NCI-H1105 treated with DMSO at 0.1 percent for 48 hours (cell line): Measurements from ENCODE around the gene DYSF.
"Not testable (repeated sequence)": the region's sequence is repeated elsewhere in the genome, so short reads cannot be mapped to it uniquely, and the experiment has no call there.

Experiments
- DNase-seq: peaks from one replicate; lab custom pipeline; 2025; lab: John Stamatoyannopoulos, UW

The DYSF gene

DNA sequence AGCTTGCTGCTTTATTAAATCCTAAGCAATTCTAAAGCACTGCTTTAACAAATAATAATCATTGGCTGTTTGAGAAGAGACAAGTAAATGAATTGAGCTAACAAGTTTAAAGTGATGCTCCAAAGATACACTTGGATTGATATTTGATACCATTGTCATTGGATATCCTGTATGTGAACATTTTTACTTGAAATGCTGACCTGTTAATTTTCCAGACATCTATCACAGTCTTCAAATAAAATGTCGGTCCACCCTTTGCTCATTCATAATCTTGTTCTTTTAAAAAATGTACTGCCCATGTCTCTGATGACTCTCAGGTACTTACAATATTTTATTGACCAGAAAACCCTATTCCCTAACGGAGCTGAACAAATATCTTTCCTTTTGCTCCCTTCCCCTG, 202.1 kb downstream of the DYSF start:
- DNase-seq, result no peak

DNA sequence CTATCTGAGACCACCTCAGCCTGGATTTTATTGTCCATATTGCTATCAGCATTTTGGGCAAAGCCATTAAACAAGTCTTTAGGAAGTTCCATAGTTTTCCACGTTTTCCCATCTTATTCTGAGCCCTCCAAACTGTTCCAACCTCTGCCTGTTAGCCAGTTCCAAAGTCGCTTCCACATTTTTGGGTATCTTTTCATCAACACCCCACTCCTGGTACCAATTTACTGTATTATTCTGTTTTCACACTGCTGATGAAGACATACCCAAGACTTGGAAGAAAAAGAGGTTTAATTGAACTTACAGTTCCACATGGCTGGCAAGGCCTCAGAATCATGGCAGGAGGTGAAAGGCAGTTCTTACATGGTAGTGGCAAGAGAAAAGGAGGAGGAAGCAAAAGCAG, 204.9 kb downstream of the DYSF start:
- not testable (repeated sequence) for DNase-seq

DNA sequence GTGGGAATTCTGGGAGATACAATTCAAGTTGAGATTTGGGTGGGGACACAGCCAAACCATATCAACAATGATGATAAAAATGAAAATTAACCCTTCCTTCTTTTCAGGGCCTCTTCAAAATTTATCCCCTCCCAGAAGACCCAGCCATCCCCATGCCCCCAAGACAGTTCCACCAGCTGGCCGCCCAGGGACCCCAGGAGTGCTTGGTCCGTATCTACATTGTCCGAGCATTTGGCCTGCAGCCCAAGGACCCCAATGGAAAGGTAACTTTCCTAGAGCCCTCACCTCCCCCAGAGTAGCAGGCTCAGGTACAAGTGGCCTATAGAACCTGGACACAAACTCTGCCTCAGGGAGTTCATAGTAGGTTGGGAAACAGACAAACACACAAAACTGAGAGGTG, 205.4 kb downstream of the DYSF start:
- no peak for DNase-seq

DNA sequence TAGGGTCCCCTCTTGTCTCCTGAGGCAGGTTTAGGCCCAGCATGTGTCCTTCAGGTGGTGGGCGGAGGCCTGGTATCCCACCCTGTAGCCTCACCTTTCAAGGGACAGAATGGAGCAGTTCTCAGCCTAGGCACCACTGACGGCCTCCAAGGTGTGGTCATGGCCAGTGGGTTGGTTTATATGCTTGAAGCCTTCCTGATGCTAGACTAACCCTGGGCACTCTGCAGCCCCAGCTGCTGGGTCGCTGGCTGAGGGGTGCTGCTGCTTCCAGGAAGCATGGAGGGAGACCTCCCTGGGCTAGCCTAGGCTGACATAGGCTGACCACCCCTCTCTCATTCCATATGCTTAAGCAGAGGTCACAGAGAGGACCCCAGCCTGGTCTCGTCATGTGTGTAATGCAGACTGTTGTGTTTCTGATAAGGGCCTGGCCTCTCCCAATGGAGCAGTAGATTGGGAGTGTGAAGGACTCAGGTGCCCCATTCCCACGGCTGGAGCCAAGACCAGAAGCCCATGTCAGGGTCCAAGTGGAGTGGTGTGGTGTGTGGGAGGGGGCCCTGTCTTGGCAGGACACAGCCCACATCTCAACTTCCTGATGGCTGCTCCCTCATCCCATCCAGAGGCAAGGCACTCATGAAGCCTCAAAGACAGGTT, 206.6 kb downstream of the DYSF start:
- DNase-seq, result no peak

DNA sequence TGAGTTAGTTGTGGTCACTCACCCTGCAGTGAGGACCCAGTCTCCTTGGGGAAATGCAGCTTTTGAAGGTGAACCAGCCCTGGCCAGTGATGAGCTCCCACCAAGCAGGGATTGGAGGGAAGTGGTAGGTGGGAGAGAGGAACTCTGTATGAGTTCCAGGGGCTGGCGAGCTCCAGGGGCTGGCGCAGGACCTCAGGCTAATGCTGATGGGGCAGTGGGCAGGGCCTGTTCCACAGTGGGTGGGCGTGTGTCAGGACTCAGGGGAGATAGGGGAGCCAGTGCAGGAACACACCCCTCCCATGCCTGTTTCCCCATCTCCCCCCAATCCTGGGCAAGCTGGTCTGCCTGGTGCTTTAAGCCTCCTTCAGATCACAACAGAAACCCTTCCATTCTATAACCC, 208.4 kb downstream of the DYSF start:
- no peak for DNase-seq

DNA sequence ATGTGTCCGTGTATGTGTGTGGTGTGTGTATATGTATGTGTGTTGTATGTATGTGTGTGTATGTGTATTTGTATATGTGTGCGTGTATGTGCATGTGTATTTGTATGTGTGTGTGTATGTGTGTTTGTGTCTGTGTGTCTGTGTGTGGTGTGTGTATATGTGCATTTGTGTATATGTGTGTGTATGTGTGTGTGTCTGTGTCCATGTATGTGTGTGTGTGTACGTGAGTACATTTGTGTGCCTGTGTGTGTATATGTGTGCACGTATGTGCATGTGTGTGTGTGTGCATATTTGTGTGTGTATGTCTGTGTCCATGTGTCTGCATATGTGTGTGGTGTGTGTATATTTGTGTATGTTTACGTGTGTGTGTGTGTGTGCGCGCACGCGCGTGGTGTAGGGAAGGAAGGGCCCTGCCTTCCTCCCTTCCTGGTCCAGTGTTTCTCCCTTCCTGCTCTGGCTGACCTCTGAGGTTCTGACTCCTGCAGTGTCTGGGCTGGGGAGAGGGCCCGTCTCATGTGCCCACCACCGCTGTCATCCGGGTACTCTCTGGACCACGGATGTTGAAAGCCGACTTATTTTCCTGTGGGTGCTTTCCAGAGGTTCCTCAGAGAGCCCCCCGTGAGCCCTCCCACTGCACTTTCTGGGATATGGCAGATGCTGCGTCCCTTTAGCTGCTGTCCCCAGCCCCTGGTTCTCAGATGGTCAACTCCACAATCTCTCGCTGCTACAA, 209.5 kb downstream of the DYSF start:
- no peak for DNase-seq

DNA sequence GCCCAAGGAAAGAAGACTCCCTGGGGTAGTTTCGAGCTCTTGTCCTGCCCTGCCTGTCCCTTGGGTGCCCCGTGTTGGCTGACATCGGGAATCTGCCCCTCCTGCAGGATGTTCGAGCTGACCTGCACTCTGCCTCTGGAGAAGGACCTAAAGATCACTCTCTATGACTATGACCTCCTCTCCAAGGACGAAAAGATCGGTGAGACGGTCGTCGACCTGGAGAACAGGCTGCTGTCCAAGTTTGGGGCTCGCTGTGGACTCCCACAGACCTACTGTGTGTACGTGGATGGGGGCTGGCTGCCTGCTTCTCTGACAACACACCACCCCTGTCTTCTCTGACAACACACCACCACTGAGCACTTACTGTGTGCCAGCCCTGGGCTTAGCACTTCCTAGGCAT, 210.8 kb downstream of the DYSF start:
- DNase-seq, result no peak

DNA sequence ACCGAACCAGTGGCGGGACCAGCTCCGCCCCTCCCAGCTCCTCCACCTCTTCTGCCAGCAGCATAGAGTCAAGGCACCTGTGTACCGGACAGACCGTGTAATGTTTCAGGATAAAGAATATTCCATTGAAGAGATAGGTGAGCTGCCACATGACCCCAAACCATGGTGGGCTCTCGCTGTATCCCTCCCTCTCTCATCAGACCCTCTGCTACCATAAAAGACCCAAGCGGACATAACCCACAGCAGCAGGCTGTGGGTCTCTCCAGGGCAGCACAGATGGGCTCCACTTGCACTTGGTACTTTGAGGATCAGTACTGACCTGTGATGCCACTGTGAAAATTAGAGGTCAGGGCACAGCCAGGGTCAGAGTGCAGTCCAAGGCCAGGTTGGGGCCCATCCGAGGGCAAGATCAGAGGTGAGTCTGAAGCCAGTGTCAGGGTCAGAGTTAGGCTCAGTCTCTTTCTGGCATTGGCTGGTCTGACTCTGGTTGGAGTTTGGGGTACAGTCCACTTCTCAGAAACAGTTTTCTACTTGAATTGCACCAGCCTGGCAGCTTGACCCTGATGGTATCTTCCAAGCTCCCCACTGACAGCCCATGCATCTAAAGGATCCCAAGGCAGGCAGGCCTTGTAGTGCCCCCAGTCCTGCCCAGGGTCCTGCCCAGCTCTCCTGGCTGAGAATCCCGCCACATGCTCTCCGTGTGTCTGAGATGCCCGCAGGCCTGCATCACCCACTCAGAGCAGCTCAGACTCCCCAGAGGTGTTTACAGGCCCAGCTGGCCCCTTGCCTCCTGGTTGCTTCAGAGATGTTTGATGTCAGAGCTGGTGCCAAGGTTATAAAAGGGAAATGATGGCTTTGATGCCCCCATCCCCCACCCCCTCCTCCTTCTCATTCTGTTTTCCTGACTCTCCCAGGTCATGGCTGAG, 212.1 kb downstream of the DYSF start:
- no peak for DNase-seq

DNA sequence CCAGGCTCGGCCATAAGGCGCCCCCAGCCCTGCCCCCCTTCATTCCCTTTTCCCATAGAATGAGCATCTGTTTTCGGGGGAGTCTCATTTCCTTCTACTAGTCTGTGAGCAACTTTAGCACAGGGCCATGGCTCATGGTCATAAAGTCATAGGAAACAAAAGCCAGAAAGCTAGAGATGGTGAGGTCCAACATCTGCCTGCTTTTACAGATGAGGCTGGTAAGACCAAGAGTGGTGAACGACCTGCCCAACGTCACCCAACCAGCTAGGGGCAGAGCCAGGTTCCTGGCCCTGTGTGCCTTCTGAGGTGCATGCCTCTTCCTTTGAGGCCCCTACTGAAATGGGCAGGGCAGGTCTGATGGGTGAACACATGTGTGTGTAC, 212.7 kb downstream of the DYSF start:
- no peak for DNase-seq

DNA sequence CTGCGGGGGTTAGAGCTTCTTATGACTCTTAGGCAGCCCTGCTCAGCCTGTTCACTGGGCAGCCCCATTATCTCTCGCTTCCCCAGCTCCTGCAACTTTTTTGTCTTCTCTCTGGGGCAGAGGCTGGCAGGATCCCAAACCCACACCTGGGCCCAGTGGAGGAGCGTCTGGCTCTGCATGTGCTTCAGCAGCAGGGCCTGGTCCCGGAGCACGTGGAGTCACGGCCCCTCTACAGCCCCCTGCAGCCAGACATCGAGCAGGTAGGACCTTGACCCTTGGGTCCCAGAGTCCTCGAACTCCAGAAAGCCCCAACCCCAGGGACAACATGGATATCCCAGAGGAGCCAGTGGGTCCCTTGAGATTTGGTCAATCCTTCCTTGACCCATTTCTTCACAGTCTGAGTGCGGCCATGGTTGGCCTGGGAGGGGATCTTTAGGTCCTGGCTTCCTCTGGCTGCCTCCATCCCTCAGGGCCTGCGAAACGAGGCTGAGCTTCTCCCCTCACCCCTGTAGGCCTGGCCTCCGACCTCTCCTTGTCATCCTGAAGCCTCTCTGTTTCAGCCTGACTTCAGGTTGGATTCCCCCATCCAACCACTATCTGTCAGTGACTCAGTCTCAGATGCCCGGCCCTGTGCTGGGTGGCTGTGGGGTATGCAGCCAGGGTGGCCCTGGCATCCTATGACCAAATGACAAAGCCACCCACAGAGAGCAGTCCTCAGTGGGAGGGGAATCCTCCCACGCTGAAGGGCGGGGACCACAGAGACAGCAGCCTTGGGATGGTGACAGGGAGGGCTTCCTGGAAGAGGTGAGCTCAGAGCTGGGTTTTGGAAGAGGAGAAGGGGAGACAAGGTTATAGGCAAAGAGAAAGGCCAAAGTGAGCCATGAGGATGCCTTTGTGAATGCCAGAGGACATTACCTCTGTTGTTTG, 214.2 kb downstream of the DYSF start:
- DNase-seq, result no peak

DNA sequence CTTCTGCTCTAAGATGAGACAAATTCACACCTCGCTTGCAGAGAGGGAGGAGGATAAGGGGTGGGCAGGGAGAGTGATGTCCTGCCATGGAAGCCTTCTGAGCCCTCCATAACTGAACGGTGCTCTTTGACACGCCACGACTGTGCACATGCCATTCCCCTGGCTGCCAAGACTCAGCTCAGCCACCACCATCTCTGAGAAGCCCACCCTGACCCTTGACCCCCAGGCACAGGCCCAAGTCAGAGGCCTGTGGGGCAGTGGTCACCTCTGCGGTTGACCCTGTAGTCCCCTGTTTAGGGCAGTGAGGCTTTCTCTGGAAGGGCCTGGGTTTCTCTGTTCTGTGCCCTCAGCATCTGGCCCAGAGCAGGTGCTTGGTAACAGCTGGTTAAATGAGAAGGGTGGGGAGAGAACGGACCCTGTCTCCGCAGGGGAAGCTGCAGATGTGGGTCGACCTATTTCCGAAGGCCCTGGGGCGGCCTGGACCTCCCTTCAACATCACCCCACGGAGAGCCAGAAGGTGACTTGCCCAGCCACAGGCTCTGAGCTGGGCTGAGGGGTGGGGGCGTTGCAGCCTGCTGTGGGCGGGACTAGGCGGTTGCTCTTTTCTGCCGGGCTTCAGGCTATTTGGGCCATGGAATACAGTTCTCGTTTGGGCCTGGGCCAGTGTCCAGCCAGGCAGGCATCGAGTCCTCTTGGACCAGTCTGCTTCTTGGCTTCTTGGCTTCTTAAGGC, 215.1 kb downstream of the DYSF start:
- no peak for DNase-seq

DNA sequence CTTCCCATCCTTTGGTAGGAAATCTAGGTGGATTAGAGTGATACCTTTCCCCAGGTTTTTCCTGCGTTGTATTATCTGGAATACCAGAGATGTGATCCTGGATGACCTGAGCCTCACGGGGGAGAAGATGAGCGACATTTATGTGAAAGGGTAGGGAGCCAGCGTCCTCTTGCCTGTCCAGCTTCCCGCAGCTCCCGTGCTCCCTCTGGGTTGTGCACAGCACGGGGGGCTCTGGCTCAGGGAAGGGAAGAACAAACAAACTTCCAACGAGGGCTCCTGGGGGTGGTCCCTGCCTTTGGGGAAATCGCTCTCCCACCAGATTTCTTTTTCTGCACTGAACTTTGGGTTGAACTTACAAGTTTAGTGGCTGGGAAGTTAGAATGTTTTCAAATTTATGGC, 215.7 kb downstream of the DYSF start:
- DNase-seq, result no peak

DNA sequence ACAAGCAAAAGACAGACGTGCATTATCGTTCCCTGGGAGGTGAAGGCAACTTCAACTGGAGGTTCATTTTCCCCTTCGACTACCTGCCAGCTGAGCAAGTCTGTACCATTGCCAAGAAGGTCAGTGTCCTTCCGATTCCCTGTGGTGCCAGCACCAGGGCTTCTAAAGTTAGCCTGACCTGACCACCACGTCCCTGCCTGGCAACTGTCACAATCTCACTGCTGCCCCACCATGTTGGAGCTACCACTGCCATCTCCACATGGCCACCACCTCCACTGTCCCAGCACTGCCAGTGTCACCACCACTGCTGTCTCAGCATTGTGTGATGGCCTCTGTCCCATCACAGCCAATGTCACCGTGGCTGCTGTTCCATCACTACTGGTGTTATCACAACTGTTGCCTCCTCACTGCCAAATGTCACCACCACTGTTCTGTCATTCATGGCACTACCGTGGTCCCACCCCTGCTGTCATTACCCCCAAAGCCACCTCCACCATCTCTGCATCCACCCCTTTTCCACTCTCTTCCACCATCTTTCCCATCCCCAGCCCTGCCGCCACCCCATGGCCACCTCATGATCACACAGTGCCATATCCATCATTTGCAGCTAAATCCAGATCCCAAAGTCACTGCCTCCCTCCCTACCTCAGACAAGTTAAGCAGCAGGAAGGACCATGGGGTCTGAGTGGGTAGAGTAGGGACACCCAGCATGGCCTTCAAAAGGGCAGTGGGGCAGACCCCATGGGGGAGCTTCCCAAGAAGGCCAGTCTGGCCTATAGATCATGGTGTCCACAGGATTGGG, 216.5 kb downstream of the DYSF start:
- no peak for DNase-seq

DNA sequence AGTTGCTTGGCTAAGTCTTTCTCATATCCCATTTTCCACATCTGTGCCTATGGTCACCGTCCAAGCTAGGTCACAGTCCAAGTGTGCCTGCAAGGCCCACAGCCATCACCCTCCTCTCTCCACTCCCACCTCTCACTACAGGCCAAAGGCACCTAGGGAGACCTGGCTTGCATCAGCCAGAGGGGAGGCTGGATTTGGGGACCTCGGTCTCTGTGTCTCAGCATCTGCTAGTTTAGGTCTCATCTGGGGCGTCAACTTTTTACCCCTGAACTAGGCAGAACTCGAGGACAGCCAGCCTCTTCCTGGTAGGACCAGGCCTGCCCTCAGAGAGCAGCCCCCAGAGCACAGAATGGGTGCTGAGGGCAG, 217.1 kb downstream of the DYSF start:
- no peak for DNase-seq

DNA sequence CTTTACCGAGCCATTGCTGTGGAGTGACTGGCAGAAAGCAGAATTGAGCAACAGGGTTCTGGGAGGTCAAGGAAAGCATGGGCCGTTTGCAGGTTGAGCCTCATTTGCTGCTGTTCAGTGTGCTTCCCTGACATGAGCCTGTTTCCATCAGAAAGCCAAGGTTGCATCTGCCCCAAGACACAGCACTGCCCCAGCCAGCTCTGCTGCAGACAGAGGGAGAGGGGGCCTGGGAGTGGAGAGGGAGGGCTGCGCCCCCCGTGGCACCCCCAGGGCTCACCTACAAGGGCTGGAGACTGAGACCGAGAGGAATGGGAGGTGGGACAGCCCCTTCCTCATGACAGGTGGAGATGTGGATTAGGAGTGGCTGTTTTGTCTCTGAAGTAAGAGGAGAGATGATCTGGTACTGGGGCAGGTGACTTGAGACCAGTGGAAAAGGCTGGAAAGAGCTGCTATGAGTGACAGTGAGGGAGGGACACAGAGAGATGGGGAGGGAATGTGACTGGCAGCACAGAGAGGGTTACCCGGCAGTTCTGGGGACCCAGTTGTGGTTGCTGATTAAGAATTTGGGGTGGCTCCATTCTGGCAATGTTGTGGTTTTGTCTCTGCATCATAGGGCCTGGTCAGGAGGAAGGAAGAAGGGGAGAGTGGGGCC, 218.0 kb downstream of the DYSF start:
- no peak for DNase-seq

DNA sequence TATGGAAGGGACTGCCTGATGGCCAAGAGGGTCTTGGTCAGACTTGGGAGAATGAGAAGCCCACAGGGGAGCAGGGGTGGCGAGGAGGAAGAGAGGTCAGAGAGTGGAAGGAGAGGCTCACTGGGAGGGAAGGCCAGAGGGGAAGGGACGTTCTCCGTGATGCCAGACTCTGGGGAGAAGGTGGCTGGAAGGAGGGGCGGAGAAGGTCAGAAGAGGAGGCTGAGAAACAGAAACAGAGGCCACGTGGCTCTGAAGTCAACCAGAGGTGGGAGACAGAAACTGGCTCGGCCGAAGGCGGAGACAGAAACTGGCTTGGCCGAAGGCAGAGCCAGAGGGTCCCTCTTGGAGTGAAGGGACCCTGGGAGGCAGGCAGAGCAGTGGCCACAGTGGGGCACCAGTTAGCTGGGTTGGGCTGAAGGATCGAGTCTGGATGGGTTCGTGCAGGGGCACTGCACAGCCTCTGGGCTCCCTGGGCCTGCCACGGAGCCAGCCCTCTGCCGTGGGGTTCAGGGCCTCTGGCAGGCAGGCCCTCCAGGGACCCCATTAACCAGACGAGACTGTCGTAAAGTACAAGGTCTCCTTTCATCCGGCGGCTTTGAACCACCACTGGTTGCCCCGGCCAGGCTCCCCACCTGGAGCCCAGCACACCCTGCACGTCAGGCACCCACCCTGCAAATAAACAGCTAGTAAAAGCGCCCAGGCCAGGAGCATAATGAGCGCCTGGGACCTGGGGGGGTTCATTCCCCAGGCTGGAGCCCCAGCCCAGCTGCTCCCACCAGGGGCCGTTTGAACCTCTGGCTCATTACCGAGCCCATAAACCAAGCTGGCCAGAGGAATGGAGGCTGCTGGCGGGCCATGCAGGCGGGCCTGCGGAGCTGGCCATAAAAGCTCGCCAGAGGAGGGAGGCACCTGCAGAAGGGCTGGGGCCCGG, 218.8 kb downstream of the DYSF start:
- no peak for DNase-seq

DNA sequence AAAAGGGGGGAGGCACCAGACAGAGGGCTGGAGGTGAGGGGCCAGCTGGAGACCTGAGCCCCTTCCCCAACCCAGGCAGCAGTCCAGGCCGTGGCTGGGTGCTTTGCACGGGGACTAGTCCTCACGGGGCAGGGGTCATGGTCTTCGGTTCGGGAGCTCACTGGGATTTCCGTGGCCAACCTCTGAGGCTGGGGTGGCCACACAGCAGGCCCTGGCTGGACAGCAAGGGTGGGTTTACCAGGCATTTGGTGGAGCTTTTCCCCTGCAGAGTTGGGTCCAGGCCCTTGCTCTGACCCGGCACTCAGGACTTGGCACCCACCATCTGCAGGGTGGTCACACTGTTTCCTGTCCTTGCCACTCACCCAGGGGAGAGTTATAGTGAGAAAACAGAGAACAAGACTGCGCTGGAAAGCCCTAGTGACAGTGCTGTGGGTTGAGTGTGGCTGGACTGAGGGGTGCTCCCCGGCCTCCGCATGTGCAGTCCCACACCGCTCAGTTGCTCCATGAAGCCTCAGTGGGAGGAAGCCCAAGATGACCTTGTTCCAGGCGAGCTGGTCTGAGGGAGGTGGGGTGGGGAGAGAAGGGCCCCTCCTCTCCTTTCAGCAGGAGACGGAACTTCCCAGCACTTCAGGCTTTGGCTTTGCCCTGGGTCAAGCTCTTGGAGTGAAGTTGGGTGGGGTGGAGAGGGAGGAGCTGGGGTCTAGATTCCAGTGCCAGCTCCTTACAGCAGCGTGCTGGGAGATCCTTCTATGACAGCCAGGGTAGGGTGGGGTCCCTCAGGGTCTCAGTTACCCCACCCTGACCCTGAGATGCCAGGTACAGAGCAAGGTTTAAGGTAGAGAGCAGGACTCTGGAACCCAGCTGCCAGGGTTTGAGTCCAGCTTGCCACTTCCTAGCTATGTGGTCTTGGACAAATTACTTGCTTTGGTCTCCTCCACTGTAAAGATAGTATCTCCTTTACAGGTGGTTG, 219.8 kb downstream of the DYSF start:
- no peak for DNase-seq
